AG09319 (cell line): Measurements from ENCODE around the gene FOXO3.

Experiments
- DNase-seq: peaks from one replicate; pipeline ENCODE4 v3.0.0-alpha.2; 2010; ENCODE audit warnings: low read depth; ENCODE audit errors: extremely low read depth
- CTCF ChIP-seq: IDR thresholded peaks from 2 replicates; pipeline ENCODE4 v1.5.1; 2011; ENCODE audit warnings: low read depth, mild to moderate bottlenecking, inconsistent platforms, low read length, moderate library complexity

FOXO3 gene

GRCh38 chr6:108684771-108685329 lies 124.1 kb downstream of the FOXO3 start:
- no peak for TF ChIP-seq CTCF
- no peak for DNase-seq

GRCh38 chr6:108685970-108686369 lies 125.3 kb downstream of the FOXO3 start:
- DNase-seq = no peak
- no peak for TF ChIP-seq CTCF

- no peak for DNase-seq
- TF ChIP-seq CTCF = no peak
These were observed 126.2 kb downstream of the FOXO3 start for GRCh38 chr6:108686896-108687295.

GRCh38 chr6:108687921-108688320 lies 127.2 kb downstream of the FOXO3 start:
- TF ChIP-seq CTCF = no peak
- no peak for DNase-seq

- peak; percentile 57 for DNase-seq
- TF ChIP-seq CTCF = no peak
These were observed 128.8 kb downstream of the FOXO3 start for GRCh38 chr6:108689272-108690161.

GRCh38 chr6:108690326-108691049 lies 129.8 kb downstream of the FOXO3 start:
- no peak for TF ChIP-seq CTCF
- DNase-seq = no peak
